Fibroblast of skin of left biceps (primary cell): Measurements from ENCODE around the gene ATL2.

Source experiments
- DNase-seq, 2 experiments: peaks; one replicate each; pipeline ENCODE4 v3.0.0-alpha.2; 2013; ENCODE audit warnings: low read depth in 2 of 2

The ATL2 gene

DNA sequence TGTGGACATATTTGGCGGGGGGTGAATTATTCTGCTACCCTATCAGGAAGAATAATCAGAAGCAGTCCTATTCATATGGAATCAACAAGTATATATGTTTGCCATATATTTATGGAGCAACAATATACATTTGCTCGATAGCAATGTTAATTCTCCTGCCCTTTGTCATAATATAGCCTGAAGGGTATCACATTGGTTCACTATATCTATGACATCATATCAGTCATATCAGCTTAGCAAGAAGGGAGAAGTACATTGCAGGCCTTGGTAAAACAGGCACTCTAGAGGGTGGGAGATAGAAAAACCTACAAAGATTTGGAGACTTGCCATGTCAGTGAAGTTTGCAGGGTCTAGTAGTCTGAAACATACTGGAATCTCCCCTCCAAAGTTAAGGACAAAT is 128.4 kb downstream of the ATL2 start:
- no peak for DNase-seq

DNA sequence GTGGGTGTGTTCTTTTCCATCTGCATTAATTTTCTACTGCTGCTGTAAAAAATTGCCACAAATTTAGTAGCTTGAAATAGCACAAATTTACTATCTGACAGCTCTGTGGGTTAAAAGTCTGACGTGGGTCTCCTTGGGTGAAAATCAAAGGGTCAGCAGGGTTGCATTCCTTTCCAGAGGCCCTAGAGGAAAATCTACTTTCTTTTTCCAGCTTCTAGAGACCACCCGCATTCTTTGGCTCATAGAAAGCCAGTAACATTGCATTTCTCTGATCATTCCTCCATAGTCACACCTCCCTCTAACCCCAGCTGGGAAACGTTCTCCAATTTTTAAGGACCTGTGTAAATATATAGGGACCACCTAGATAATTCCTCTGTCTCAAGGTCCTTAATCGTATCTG is 128.8 kb downstream of the ATL2 start:
- DNase-seq = no peak

DNA sequence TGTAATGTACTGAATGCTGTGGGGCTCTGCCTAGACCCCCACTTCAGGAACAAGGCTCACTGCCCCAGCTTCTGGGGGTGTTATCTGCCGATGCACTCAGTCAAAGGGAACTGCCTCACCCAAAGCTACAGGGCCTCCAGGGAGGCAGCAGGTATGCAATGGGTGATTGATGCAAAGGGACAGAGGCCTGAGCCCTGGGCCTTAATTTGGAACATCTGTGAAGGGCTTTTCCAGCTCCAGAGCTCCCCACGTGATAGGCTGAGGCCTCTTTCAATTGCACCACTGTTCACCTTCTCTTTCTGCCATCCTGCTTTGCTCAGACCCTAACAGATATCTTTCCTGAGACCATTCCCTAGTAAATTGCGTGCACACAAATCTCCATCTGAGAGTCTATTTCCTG is 131.0 kb downstream of the ATL2 start:
- DNase-seq = no peak

DNA sequence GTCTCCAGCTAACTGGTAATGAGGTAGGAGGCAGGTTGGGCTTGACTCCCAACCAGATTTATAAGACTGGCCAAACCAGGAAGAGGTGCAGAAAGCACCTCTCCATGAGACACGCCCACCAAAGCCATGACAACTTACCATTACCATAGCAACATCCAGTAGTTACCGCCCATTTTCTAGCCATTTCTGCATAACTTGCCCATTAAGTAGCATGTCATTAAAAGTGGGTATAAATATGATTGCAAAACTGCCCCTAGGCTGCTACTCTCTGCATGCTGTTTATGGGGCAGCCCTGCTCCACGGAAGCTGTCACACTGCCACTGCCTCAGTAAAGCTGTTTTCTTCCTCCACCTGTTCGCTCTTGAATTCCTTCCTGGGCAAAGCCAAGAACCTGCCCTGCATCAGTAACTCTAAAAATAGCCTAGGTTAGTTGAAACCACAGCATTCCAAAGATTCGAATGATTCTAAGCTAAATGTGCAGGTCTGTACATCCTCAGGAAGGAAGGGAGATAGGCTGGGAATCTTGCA is 131.9 kb downstream of the ATL2 start:
- DNase-seq = no peak

DNA sequence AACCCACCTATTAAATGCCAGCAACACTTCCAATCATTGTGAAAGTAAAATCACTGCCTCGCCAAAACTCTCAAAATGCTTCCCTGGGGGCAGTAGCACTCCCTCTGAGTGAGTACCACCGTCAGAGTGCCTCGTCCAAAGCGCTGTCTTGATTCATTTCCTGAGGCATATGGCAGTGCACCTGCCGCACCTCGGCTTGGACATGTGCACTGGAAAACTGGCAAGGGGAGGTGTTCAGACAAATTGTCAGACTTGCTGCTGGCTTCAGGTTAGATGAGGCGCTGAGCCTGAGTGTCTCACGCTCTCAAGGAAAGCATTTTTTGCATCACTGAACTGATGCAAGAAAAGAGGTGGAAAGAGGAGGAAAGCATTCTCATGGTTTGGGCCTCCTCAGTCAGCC is 132.8 kb downstream of the ATL2 start:
- DNase-seq = no peak
